Thoracic aorta (tissue), 2 donors: ENCODE data around the gene HOXB1. TPM values are rescaled to one million over a fixed set of nuclear protein-coding genes. Genes with fewer than 3 reads are reported as not detected.

Source experiments
- ATAC-seq: fragments of 150-250 bp; one replicate; pipeline ENCODE4 v1.8.0; 2017; ENCODE audit warnings: low read depth; ENCODE audit not compliant: insufficient number of reproducible peaks, low FRiP score
- DNase-seq: peaks from one replicate; pipeline ENCODE4 v3.0.0-alpha.2; 2020; ENCODE audit warnings: low spot score
- H3K27ac ChIP-seq, 2 donors: fragments of 200-600 bp; sonication (generic); 1 replicate in 1 of 2; 2 replicates in 1 of 2; pipeline ENCODE4 v1.5.1; 2016; ENCODE audit warnings: mild to moderate bottlenecking in 2 of 2, moderate library complexity in 2 of 2
- H3K27me3 ChIP-seq: fragments of 200-600 bp; sonication (generic); replicated peaks from 2 replicates; pipeline ENCODE4 v1.6.0; 2016; ENCODE audit warnings: mild to moderate bottlenecking; ENCODE audit not compliant: insufficient read depth
- H3K36me3 ChIP-seq: fragments of 200-600 bp; sonication (generic); one replicate; pipeline ENCODE4 v1.5.1; 2016
- H3K4me1 ChIP-seq, 2 donors: fragments of 200-600 bp; sonication (generic); 1 replicate in 1 of 2; 2 replicates in 1 of 2; pipeline versions ENCODE4 v1.5.1 to v1.6.0; 2016; ENCODE audit warnings: low read depth in 2 of 2, mild to moderate bottlenecking in 1 of 2; ENCODE audit not compliant: control insufficient read depth in 1 of 2
- H3K4me3 ChIP-seq: fragments of 200-600 bp; sonication (generic); 2 replicates; pipeline ENCODE4 v1.5.1; 2016; ENCODE audit warnings: mild to moderate bottlenecking
- H3K9me3 ChIP-seq: fragments of 200-600 bp; sonication (generic); 2 replicates; pipeline ENCODE4 v1.5.1; 2016
- CTCF ChIP-seq: fragments of 200-600 bp; sonication (generic); IDR thresholded peaks from one replicate; pipeline ENCODE4 v1.5.1; 2019; ENCODE audit warnings: antibody characterized with exemption
- total RNA-seq, 2 donors: library from RNA; depleted of rRNA; stranded (reverse); fragments of >200 nt; gene quantifications; one replicate each; pipeline versions ENCODE4 v1.1.0 to v1.2.3, GENCODE V29; 2016

HOXB1 gene
- total RNA-seq, 2 donors from 2014 or later = not detected

DNA sequence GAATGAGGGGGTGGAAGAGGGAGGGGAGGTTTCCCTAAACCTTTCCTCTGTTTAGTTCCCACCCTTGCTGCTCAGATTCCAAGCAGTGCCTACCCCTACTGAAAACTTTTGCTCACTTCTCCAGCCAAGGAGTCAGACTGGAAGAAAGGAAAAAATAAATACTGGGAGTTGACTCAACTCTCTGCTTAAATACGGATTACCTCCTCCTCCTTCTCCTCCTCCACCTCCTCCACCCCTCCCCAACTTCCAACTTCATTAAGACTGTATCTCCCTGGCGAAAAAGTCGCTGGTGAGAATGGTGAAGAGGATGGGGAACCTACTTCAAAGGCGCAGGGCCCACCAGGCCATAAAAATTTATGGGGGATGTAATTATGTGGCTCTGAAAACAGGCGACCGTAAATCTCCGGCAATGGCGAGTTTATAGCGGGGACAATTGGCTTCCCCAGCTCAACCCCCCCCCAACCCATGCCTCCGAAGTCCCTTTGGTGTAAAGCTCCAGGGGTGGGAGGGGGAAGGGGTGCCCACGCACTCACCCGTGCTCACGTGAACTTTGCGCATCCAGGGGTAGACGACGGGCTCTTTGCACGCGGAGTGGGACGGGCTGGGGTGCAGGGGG is 46.6 kb upstream of the HOXB1 start:
- ATAC-seq = peak; percentile 21
- peaks cover 21 to 57% of the 10 kb centered on the region in 2 donors for H3K4me1 ChIP-seq
- H3K9me3 ChIP-seq = no peaks in the 10 kb centered on the region
- no peak for TF ChIP-seq CTCF
- H3K27ac ChIP-seq = peak overlapping the region; percentile 89 to 97
- no peak for DNase-seq
- H3K36me3 ChIP-seq = no peaks in the 10 kb centered on the region
- no peaks in the 10 kb centered on the region for H3K27me3 ChIP-seq
- peak overlapping the region; percentile 72 for H3K4me3 ChIP-seq

- peaks cover 29 to 64% of the 10 kb centered on the region in 2 donors for H3K4me1 ChIP-seq
- H3K36me3 ChIP-seq = no peaks in the 10 kb centered on the region
- DNase-seq (no peak), ATAC-seq (peak; percentile 30)
- H3K27ac ChIP-seq = peak overlapping the region; percentile 89 to 97
- no peaks in the 10 kb centered on the region for H3K9me3 ChIP-seq
- H3K4me3 ChIP-seq = peak overlapping the region; percentile 72
- no peak for TF ChIP-seq CTCF
- no peaks in the 10 kb centered on the region for H3K27me3 ChIP-seq
These were observed 45.9 kb upstream of the HOXB1 start for GRCh38 chr17:48576479-48577309.

GRCh38 chr17:48575673-48576478 is 45.1 kb upstream of the HOXB1 start:
- no peak for TF ChIP-seq CTCF
- Histone ChIP-seq H3K4me3 (peak overlapping the region; percentile 72), H3K27ac (peak overlapping the region; percentile 89 to 97), H3K4me1 (peaks cover 32 to 67% of the 10 kb centered on the region in 2 donors), H3K36me3 (no peaks in the 10 kb centered on the region), H3K9me3 (no peaks in the 10 kb centered on the region), H3K27me3 (no peaks in the 10 kb centered on the region)
- ATAC-seq (no peak), DNase-seq (no peak)

DNA sequence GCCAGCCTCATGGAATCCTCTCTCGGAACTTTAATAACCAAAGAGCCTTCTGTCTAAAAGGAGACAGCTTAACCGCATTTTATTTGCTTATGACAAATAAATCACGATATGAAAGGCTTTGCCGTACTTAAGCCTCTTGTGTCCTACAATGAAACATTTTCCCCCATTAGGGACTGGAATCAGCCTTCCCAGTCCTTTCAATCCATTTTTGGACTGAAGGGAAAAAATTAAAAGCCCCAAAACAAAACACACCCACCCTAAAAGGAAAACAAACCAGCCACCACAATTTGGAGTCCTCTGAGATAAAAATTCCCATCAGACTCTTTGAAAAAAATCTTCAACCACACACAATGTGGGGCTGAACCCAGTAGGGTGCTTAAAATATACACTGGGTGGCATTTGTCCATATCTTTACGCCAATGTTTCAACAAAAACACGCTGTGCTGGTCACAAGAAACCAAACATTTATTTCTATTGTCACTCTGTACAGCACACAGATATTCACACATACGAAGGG is 44.3 kb upstream of the HOXB1 start:
- peak overlapping the region; percentile 72 for H3K4me3 ChIP-seq
- H3K36me3 ChIP-seq = no peaks in the 10 kb centered on the region
- ATAC-seq = no peak
- no peaks in the 10 kb centered on the region for H3K9me3 ChIP-seq
- peak overlapping the region; percentile 84 to 97 for H3K27ac ChIP-seq
- peaks cover 34 to 68% of the 10 kb centered on the region in 2 donors for H3K4me1 ChIP-seq
- no peaks in the 10 kb centered on the region for H3K27me3 ChIP-seq
- no peak for TF ChIP-seq CTCF
- DNase-seq = no peak
